ENCODE measurements around the gene ORC5. TPM values are rescaled to one million over a fixed set of nuclear protein-coding genes. Genes with fewer than 3 reads are reported as not detected.
"Not testable (repeated sequence)": the region's sequence is repeated elsewhere in the genome, so short reads cannot be mapped to it uniquely, and the experiment has no call there.

ORC5 gene
- polyA plus RNA-seq, 1 experiment: 16.8 TPM

DNA sequence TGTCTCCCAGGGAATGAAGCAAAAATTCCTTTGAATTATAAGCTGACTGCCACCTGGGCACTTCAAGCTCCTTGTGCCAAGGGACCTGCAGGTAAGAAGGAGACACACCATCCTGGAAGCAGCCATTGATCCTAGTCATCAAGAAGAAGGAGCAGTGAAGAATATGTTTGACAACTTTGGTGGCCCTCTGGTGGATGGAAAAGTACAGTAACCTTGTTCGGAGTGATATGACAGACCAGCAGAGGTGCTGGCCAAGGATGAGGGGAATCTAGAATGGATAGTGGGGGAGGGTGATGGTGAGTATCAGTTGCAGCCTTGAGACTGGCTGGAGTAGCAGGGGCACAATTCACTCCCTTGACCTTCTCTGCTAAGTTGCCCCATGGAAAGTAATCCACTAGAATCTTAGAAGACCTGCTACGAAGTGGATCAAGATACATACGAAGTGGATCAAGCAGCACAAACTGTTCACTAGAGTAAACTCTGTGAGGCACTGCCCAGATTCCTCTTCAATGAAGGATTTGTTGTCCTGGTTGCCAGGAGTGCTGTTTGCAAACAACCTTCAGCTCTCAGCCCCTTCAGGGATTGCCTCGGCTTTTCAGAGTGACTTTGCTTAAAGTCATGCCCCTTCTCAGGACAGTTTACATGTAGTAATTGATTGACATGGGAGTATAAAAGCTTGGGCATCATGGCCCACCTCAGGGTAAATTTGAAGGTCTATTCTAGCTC is 44.8 kb upstream of the ORC5 start:
- no peak for DNase-seq (ENCODE audit: low read depth)
- no peak overlapping the region for H3K4me3 ChIP-seq (ENCODE audit: low read depth, low read length)
- TF ChIP-seq, protein P1, sequence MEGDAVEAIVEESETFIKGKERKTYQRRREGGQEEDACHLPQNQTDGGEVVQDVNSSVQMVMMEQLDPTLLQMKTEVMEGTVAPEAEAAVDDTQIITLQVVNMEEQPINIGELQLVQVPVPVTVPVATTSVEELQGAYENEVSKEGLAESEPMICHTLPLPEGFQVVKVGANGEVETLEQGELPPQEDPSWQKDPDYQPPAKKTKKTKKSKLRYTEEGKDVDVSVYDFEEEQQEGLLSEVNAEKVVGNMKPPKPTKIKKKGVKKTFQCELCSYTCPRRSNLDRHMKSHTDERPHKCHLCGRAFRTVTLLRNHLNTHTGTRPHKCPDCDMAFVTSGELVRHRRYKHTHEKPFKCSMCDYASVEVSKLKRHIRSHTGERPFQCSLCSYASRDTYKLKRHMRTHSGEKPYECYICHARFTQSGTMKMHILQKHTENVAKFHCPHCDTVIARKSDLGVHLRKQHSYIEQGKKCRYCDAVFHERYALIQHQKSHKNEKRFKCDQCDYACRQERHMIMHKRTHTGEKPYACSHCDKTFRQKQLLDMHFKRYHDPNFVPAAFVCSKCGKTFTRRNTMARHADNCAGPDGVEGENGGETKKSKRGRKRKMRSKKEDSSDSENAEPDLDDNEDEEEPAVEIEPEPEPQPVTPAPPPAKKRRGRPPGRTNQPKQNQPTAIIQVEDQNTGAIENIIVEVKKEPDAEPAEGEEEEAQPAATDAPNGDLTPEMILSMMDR (IDR thresholded peaks at IDR 0.05; ENCODE audit: insufficient read depth, low read depth, low read length): no peak
- no peaks in the 10 kb centered on the region for H3K27me3 ChIP-seq (ENCODE audit: control insufficient read depth, insufficient read depth, low read length)
- ChIA-PET CTCF (interaction anchor here (0.6 to 1.6 kb wide), 3 partner anchors 15 to 75 kb away, joined by 3 to 4 read pairs (median 3); no protein-coding TSS in a partner anchor), POLR2A (no interaction called here)
- no peaks in the 10 kb centered on the region for H3K36me3 ChIP-seq (ENCODE audit: control insufficient read depth, insufficient read depth, low read length)

DNA sequence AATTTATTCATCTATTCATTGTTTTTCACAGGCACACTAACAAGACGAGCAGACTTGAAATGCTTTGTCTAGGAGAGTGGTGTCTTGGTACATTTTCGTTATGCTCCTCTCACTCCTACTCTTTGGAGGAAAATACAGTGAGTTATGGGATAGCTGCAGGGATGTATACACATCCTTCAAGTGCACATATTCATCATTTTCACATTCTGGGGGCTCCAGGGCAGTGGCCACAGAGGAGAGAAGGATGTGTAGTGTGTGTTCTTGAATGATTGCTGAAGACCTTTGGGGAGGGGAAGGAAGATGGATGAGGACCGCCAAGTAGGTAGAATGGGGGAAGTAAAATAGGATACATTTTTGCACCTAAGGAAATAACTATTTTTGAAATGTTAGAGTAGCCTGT is 34.8 kb upstream of the ORC5 start:
- Histone ChIP-seq H3K27me3 (ENCODE audit: control insufficient read depth, insufficient read depth, low read length) (no peaks in the 10 kb centered on the region; the same call in 1 of the 2 replicates), H3K4me3 (ENCODE audit: low read depth, low read length) (no peak overlapping the region), H3K36me3 (ENCODE audit: control insufficient read depth, insufficient read depth, low read length) (no peaks in the 10 kb centered on the region)
- CTCF ChIA-PET: no interaction called here
- TF ChIP-seq, protein P1 (IDR thresholded peaks at IDR 0.05; ENCODE audit: insufficient read depth, low read depth, low read length): no peak
- POLR2A ChIA-PET: no interaction called here
- DNase-seq (ENCODE audit: low read depth): no peak

DNA sequence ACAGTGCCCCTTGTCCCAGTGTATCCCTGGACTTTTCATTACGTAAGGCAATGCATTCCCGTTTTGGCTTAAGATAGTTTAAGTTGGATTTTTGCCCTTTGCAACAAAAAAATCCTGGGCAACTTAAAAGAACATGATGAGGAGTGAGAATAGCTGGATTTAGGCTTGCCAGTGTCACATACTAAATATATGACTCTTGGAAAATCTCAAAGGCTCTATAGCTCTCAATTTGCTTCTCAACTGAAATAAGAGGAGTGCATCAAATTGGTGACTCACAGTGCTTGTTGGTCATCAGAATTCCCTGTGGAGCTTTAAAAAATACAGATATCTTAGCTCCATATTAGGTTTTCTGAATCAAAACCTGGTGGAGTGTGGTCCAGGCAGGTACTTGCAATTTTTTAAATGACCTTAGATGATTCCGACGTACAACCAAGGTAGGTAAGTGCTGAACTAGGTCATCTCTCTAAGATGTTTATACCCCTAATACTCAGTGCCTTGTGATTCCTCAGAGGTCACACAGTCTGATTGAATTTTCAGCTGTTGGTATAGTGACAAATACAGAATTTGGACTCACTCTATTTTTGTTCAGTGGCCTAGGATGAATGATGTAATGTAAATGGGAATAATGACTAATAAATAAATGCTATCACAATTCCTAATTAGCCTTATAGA is 33.9 kb upstream of the ORC5 start:
- ChIA-PET POLR2A (no interaction called here), CTCF (interaction anchor here (0.7 to 3.8 kb wide), 2 partner anchors 11 to 730 kb away, joined by 3 to 26 read pairs; no protein-coding TSS in a partner anchor)
- DNase-seq (ENCODE audit: low read depth): no peak

DNA sequence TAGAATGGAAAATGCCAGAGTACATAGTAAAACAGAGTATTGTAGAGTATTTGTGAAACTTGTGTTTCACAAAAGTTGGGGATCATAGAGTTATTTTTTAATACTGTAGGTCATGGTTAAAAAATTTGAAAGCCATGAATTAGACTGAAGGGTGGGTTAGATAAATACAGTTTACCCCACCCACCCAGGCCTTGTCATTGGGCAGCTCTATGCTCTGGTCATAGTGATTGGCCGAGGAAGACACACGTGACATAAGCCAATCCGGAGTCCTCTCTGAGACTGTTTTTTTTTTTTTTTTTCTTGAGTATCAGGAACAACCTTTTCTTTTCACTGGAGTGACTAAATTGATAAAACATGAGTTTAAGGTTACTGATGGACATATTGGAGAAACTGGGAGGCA is 33.3 kb upstream of the ORC5 start:
- TF ChIP-seq, protein P1 (IDR thresholded peaks at IDR 0.05; ENCODE audit: insufficient read depth, low read depth, low read length): no peak
- POLR2A ChIA-PET: no interaction called here
- CTCF ChIA-PET: interaction anchor here (0.7 to 3.8 kb wide), 2 partner anchors 10 to 730 kb away, joined by 3 to 26 read pairs; no protein-coding TSS in a partner anchor
- Histone ChIP-seq H3K4me3 (ENCODE audit: low read depth, low read length) (no peak overlapping the region), H3K27me3 (ENCODE audit: control insufficient read depth, insufficient read depth, low read length) (no peaks in the 10 kb centered on the region; the same call in 1 of the 2 replicates), H3K36me3 (ENCODE audit: control insufficient read depth, insufficient read depth, low read length) (no peaks in the 10 kb centered on the region)
- DNase-seq (ENCODE audit: low read depth): no peak

More for the DNA sequence above, 33.9 kb upstream of the ORC5 start:
- no peaks in the 10 kb centered on the region for H3K36me3 ChIP-seq (ENCODE audit: control insufficient read depth, insufficient read depth, low read length)
- TF ChIP-seq, protein P1 (IDR thresholded peaks at IDR 0.05; ENCODE audit: insufficient read depth, low read depth, low read length): no peak
- no peaks in the 10 kb centered on the region; the same call in 1 of the 2 replicates for H3K27me3 ChIP-seq (ENCODE audit: control insufficient read depth, insufficient read depth, low read length)
- no peak overlapping the region for H3K4me3 ChIP-seq (ENCODE audit: low read depth, low read length)

DNA sequence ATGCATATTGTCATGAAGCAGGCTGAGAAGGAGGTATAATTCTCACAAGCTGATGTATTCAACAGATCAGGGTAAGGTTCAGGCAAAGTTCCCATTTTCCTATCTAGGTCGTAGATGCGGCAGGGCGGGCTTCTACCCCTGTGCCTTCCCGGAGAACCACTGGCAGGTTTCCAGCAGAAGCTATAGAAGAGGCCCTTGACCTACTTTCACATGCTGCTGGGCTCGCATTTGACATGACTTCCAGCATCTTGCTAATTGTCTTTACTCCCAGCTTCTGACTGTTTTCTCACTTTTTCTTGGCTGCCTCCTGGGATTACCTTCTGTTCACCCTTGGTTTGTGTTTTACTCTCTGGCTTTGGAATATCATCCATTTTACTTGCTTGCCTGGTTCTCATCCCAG is 32.6 kb upstream of the ORC5 start:
- TF ChIP-seq, protein P1 (IDR thresholded peaks at IDR 0.05; ENCODE audit: insufficient read depth, low read depth, low read length): no peak
- ChIA-PET CTCF (interaction anchor here (3.8 kb wide), 1 partner anchor 10 kb away, joined by 26 read pairs; no protein-coding TSS in a partner anchor), POLR2A (no interaction called here)
- Histone ChIP-seq H3K27me3 (ENCODE audit: control insufficient read depth, insufficient read depth, low read length) (no peaks in the 10 kb centered on the region; the same call in 1 of the 2 replicates), H3K4me3 (ENCODE audit: low read depth, low read length) (no peak overlapping the region), H3K36me3 (ENCODE audit: control insufficient read depth, insufficient read depth, low read length) (no peaks in the 10 kb centered on the region)
- no peak for DNase-seq (ENCODE audit: low read depth)

DNA sequence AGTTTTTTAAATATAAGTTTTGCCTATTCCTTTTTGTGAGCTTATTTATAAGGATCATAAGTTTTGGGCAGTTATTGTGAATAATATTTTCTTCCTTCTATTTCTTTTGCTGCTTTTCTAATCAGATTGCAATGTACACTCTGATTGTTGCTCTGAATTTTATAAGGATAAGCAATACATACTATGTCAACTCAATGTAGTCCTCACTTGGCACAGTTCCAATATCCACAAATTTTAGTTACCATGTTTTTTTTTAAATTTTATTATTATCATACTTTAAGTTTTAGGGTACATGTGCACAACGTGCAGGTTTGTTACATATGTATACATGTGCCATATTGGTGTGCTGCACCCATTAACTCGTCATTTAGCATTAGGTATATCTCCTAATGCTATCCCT is 27.2 kb upstream of the ORC5 start:
- H3K4me3 ChIP-seq (ENCODE audit: low read depth, low read length); CTCF ChIA-PET; DNase-seq (ENCODE audit: low read depth); H3K27me3 ChIP-seq (ENCODE audit: control insufficient read depth, insufficient read depth, low read length); POLR2A ChIA-PET; H3K36me3 ChIP-seq (ENCODE audit: control insufficient read depth, insufficient read depth, low read length): not testable (repeated sequence)

All from BJ (cell line).